ENCODE results near the gene EMC10.

DNA sequence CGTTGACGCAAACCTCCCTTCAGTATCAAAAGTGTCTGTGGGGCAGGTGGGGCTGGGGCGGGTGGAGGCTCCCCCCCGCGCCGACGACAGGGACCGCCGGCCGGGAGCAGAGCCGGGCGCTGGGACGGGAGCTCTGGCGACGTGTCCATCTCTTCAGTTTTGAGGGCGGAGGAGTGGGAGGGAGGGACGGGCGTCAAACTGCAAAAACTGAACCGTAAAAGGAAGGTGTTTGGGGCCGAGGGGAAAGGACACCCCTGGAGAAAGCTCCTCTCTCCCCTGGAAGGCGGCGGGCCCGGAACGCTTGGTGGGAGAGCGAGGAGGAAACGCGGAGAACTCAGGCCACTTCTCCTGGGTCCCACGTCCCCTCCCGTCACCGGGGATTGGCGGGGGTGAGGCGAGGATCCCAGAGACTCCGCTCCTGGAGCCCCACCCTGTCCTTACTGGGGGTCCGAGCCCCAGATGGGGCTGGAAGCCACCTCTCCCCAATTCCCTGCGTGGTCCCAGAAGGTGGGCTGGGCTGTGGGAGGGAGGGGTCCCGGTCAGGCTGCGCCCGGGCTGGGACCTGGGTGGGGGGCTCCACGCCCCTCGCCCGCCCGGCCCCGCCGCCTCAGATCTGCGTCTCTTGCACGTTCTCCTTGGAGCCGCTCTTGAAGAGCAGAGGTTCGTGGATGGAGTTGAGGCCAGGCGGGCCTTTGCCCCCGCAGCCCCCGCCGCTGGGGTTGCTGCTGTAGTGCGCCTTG is 40.8 kb downstream of the EMC10 start:
- no peak for TF ChIP-seq TAF1 (IDR thresholded peaks at IDR 0.05; ENCODE audit: borderline replicate concordance, insufficient read depth, low read length)
- no peak for TF ChIP-seq POLR2AphosphoS5 (IDR thresholded peaks at IDR 0.05; ENCODE audit: low read depth, low read length)
- TF ChIP-seq REST (IDR thresholded peaks at IDR 0.05; ENCODE audit: insufficient read depth in 1 of 2, low read depth in 2 of 2, low read length in 2 of 2) = no peak
- no peak for TF ChIP-seq SIN3A (IDR thresholded peaks at IDR 0.05; ENCODE audit: borderline replicate concordance, insufficient read depth, low read length)
